ENCODE data around the gene KANK3.

KANK3 gene

GRCh38 chr19:8337728-8338127 is 5.3 kb downstream of the KANK3 start:
- TF ChIP-seq, protein P1, sequence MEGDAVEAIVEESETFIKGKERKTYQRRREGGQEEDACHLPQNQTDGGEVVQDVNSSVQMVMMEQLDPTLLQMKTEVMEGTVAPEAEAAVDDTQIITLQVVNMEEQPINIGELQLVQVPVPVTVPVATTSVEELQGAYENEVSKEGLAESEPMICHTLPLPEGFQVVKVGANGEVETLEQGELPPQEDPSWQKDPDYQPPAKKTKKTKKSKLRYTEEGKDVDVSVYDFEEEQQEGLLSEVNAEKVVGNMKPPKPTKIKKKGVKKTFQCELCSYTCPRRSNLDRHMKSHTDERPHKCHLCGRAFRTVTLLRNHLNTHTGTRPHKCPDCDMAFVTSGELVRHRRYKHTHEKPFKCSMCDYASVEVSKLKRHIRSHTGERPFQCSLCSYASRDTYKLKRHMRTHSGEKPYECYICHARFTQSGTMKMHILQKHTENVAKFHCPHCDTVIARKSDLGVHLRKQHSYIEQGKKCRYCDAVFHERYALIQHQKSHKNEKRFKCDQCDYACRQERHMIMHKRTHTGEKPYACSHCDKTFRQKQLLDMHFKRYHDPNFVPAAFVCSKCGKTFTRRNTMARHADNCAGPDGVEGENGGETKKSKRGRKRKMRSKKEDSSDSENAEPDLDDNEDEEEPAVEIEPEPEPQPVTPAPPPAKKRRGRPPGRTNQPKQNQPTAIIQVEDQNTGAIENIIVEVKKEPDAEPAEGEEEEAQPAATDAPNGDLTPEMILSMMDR (conservative IDR thresholded peaks at IDR 0.05; ENCODE audit: low read length): no peak
- no peak for TF ChIP-seq EZH2phosphoT487 (IDR thresholded peaks at IDR 0.05; ENCODE audit: borderline replicate concordance)
- Histone ChIP-seq H2AFZ (ENCODE audit: low read length) (no peak overlapping the region), H3K36me3 (ENCODE audit: insufficient read depth, low read length) (no peaks in the 10 kb centered on the region), H3K4me1 (ENCODE audit: insufficient read depth, low read length, poor library complexity, severe bottlenecking) (peaks cover 1% of the 10 kb centered on the region), H3K27me3 (ENCODE audit: insufficient read depth, low read length, poor library complexity, severe bottlenecking) (no peaks in the 10 kb centered on the region), H3K9me2 (replicated peaks; ENCODE audit: low read depth, low read length) (no peaks in the 10 kb centered on the region), H3K9ac (ENCODE audit: low read depth, low read length, poor library complexity, severe bottlenecking) (no peak overlapping the region), H3K9me3 (ENCODE audit: insufficient read depth, low read depth, low read length) (no peaks in the 10 kb centered on the region), H4K20me1 (ENCODE audit: insufficient read depth, low read length, poor library complexity, severe bottlenecking) (no peaks in the 10 kb centered on the region), H3K79me2 (ENCODE audit: insufficient read depth, low read length) (no peaks in the 10 kb centered on the region), H3K4me2 (ENCODE audit: low read depth, low read length, poor library complexity, severe bottlenecking) (no peak overlapping the region), H3K4me3 (ENCODE audit: low read length, poor library complexity, severe bottlenecking) (no peak overlapping the region), H3F3A (ENCODE audit: low read depth) (no peaks in the 10 kb centered on the region)

DNA sequence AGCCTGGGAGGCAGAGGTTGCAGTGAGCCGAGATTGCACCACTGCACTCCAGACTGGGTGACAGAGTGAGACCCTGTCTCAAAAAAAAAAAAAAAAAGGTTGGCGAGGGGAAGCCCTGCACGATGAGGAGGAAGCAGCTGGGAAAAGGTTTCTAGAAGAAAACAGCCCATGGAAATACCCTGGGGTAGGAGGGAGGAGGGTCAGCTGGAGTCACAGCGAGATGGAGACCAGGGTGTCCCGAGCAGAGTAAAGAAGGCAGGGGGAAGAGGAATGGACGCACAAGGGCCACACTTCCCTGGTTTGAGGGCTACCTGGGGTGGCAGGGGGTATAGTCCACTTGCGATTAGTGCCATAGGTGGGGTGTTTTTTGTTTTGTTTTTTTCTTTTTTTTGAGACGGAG is 6.4 kb downstream of the KANK3 start:
- Histone ChIP-seq H3K9ac (ENCODE audit: low read depth, low read length, poor library complexity, severe bottlenecking) (no peak overlapping the region), H3K4me1 (ENCODE audit: insufficient read depth, low read length, poor library complexity, severe bottlenecking) (no peaks in the 10 kb centered on the region), H4K20me1 (ENCODE audit: insufficient read depth, low read length, poor library complexity, severe bottlenecking) (no peaks in the 10 kb centered on the region), H3K27me3 (ENCODE audit: insufficient read depth, low read length, poor library complexity, severe bottlenecking) (no peaks in the 10 kb centered on the region), H3K4me2 (ENCODE audit: low read depth, low read length, poor library complexity, severe bottlenecking) (no peak overlapping the region), H3K4me3 (ENCODE audit: low read length, poor library complexity, severe bottlenecking) (no peak overlapping the region), H3F3A (ENCODE audit: low read depth) (no peaks in the 10 kb centered on the region), H3K36me3 (ENCODE audit: insufficient read depth, low read length) (no peaks in the 10 kb centered on the region), H3K9me3 (ENCODE audit: insufficient read depth, low read depth, low read length) (no peaks in the 10 kb centered on the region), H2AFZ (ENCODE audit: low read length) (no peak overlapping the region), H3K79me2 (ENCODE audit: insufficient read depth, low read length) (no peaks in the 10 kb centered on the region), H3K9me2 (replicated peaks; ENCODE audit: low read depth, low read length) (no peaks in the 10 kb centered on the region)
- TF ChIP-seq, protein P1 (conservative IDR thresholded peaks at IDR 0.05; ENCODE audit: low read length): no peak
- TF ChIP-seq EZH2phosphoT487 (IDR thresholded peaks at IDR 0.05; ENCODE audit: borderline replicate concordance): no peak

DNA sequence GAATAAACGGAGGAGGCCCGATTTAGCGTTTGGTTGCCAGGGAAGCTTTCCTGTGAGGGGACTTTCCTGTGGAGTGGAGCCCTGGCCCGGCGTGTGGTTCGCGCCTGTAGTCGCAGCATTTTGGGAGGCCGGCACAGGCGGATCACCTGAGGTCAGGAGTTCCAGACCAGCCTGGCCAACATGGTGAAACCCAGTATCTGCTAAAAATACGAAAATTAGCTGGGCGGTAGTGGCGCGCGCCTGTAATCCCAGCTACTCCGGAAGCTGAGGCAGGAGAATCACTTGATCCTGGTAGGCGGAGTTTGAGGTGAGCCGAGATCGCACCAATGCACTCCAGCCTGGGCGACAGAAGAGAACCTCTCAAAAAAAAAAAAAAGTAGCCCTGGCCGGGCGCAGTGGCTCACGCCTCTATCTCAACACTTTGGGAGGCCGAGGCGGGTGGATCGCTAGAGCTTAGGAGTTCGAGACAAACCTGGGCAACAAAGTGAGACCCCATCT is 6.9 kb downstream of the KANK3 start:
- no peaks in the 10 kb centered on the region for H3K27me3 ChIP-seq (ENCODE audit: insufficient read depth, low read length, poor library complexity, severe bottlenecking)

More for the DNA sequence above, 6.9 kb downstream of the KANK3 start:
- Histone ChIP-seq H3K9ac (ENCODE audit: low read depth, low read length, poor library complexity, severe bottlenecking) (no peak overlapping the region), H3K4me3 (ENCODE audit: low read length, poor library complexity, severe bottlenecking) (no peak overlapping the region), H3K79me2 (ENCODE audit: insufficient read depth, low read length) (no peaks in the 10 kb centered on the region), H3K4me1 (ENCODE audit: insufficient read depth, low read length, poor library complexity, severe bottlenecking) (no peaks in the 10 kb centered on the region), H2AFZ (ENCODE audit: low read length) (no peak overlapping the region), H3F3A (ENCODE audit: low read depth) (no peaks in the 10 kb centered on the region), H3K9me2 (replicated peaks; ENCODE audit: low read depth, low read length) (no peaks in the 10 kb centered on the region), H3K9me3 (ENCODE audit: insufficient read depth, low read depth, low read length) (no peaks in the 10 kb centered on the region), H3K4me2 (ENCODE audit: low read depth, low read length, poor library complexity, severe bottlenecking) (no peak overlapping the region), H3K36me3 (ENCODE audit: insufficient read depth, low read length) (no peaks in the 10 kb centered on the region), H4K20me1 (ENCODE audit: insufficient read depth, low read length, poor library complexity, severe bottlenecking) (no peaks in the 10 kb centered on the region)
- TF ChIP-seq EZH2phosphoT487 (IDR thresholded peaks at IDR 0.05; ENCODE audit: borderline replicate concordance): no peak
- TF ChIP-seq, protein P1 (conservative IDR thresholded peaks at IDR 0.05; ENCODE audit: low read length): no peak

Measured in Loucy (cell line).